ENCODE measurements around the gene MECR.
"Not testable (repeated sequence)": the region's sequence is repeated elsewhere in the genome, so short reads cannot be mapped to it uniquely, and the experiment has no call there.

Gene MECR

GRCh38 chr1:29224356-29224837 is 6.3 kb downstream of the MECR start:
- Histone ChIP-seq H3K4me3 (ENCODE audit: low read length) (no peak overlapping the region), H3K9ac (ENCODE audit: low read length) (no peak overlapping the region), H3K4me1 (ENCODE audit: control insufficient read depth, insufficient read depth, low read length) (no peaks in the 10 kb centered on the region), H3K27ac (ENCODE audit: low read depth, low read length) (no peak overlapping the region), H3K36me3 (ENCODE audit: control insufficient read depth, insufficient read depth, low read length) (no peaks in the 10 kb centered on the region), H3K27me3 (ENCODE audit: control insufficient read depth, insufficient read depth, low read length) (no peaks in the 10 kb centered on the region)

- H3K9ac ChIP-seq (ENCODE audit: low read length) = no peak overlapping the region
- no peak overlapping the region for H3K4me3 ChIP-seq (ENCODE audit: low read length)
- no peaks in the 10 kb centered on the region for H3K4me1 ChIP-seq (ENCODE audit: control insufficient read depth, insufficient read depth, low read length)
- no peak overlapping the region for H3K27ac ChIP-seq (ENCODE audit: low read depth, low read length)
- H3K27me3 ChIP-seq (ENCODE audit: control insufficient read depth, insufficient read depth, low read length) = no peaks in the 10 kb centered on the region
- H3K36me3 ChIP-seq (ENCODE audit: control insufficient read depth, insufficient read depth, low read length) = no peaks in the 10 kb centered on the region
Observed at GRCh38 chr1:29223521-29223920, 7.2 kb downstream of the MECR start.

GRCh38 chr1:29222686-29223085 is 8.0 kb downstream of the MECR start:
- H3K36me3 ChIP-seq (ENCODE audit: control insufficient read depth, insufficient read depth, low read length) = no peaks in the 10 kb centered on the region
- no peak overlapping the region for H3K4me3 ChIP-seq (ENCODE audit: low read length)
- no peak overlapping the region for H3K27ac ChIP-seq (ENCODE audit: low read depth, low read length)
- H3K27me3 ChIP-seq (ENCODE audit: control insufficient read depth, insufficient read depth, low read length) = no peaks in the 10 kb centered on the region
- H3K4me1 ChIP-seq (ENCODE audit: control insufficient read depth, insufficient read depth, low read length) = no peaks in the 10 kb centered on the region
- no peak overlapping the region for H3K9ac ChIP-seq (ENCODE audit: low read length)

GRCh38 chr1:29222260-29222659 is 8.5 kb downstream of the MECR start:
- H3K36me3 ChIP-seq (ENCODE audit: control insufficient read depth, insufficient read depth, low read length); H3K4me1 ChIP-seq (ENCODE audit: control insufficient read depth, insufficient read depth, low read length); H3K9ac ChIP-seq (ENCODE audit: low read length); H3K4me3 ChIP-seq (ENCODE audit: low read length); H3K27me3 ChIP-seq (ENCODE audit: control insufficient read depth, insufficient read depth, low read length); H3K27ac ChIP-seq (ENCODE audit: low read depth, low read length): not testable (repeated sequence)

GRCh38 chr1:29221296-29221695 is 9.4 kb downstream of the MECR start:
- Histone ChIP-seq H3K27me3 (ENCODE audit: control insufficient read depth, insufficient read depth, low read length) (no peaks in the 10 kb centered on the region), H3K4me1 (ENCODE audit: control insufficient read depth, insufficient read depth, low read length) (no peaks in the 10 kb centered on the region), H3K9ac (ENCODE audit: low read length) (no peak overlapping the region), H3K27ac (ENCODE audit: low read depth, low read length) (no peak overlapping the region), H3K4me3 (ENCODE audit: low read length) (no peak overlapping the region), H3K36me3 (ENCODE audit: control insufficient read depth, insufficient read depth, low read length) (no peaks in the 10 kb centered on the region)

GRCh38 chr1:29218223-29218622 is 12.5 kb downstream of the MECR start:
- Histone ChIP-seq H3K36me3 (ENCODE audit: control insufficient read depth, insufficient read depth, low read length) (peaks cover 3% of the 10 kb centered on the region), H3K27me3 (ENCODE audit: control insufficient read depth, insufficient read depth, low read length) (no peaks in the 10 kb centered on the region), H3K4me3 (ENCODE audit: low read length) (no peak overlapping the region), H3K4me1 (ENCODE audit: control insufficient read depth, insufficient read depth, low read length) (no peaks in the 10 kb centered on the region), H3K9ac (ENCODE audit: low read length) (no peak overlapping the region), H3K27ac (ENCODE audit: low read depth, low read length) (no peak overlapping the region)

GRCh38 chr1:29217633-29218032 is 13.1 kb downstream of the MECR start:
- H3K27ac ChIP-seq (ENCODE audit: low read depth, low read length) = no peak overlapping the region
- no peak overlapping the region for H3K4me3 ChIP-seq (ENCODE audit: low read length)
- H3K9ac ChIP-seq (ENCODE audit: low read length) = no peak overlapping the region
- H3K4me1 ChIP-seq (ENCODE audit: control insufficient read depth, insufficient read depth, low read length) = no peaks in the 10 kb centered on the region
- no peaks in the 10 kb centered on the region for H3K27me3 ChIP-seq (ENCODE audit: control insufficient read depth, insufficient read depth, low read length)
- H3K36me3 ChIP-seq (ENCODE audit: control insufficient read depth, insufficient read depth, low read length) = peaks cover 3% of the 10 kb centered on the region

- H3K27me3 ChIP-seq (ENCODE audit: control insufficient read depth, insufficient read depth, low read length) = no peaks in the 10 kb centered on the region
- no peak overlapping the region for H3K27ac ChIP-seq (ENCODE audit: low read depth, low read length)
- no peak overlapping the region for H3K9ac ChIP-seq (ENCODE audit: low read length)
- no peaks in the 10 kb centered on the region for H3K4me1 ChIP-seq (ENCODE audit: control insufficient read depth, insufficient read depth, low read length)
- peaks cover 3% of the 10 kb centered on the region for H3K36me3 ChIP-seq (ENCODE audit: control insufficient read depth, insufficient read depth, low read length)
- H3K4me3 ChIP-seq (ENCODE audit: low read length) = no peak overlapping the region
Observed at GRCh38 chr1:29213055-29213454, 17.7 kb downstream of the MECR start.

GRCh38 chr1:29211086-29212030 is 19.4 kb downstream of the MECR start:
- H3K4me1 ChIP-seq (ENCODE audit: control insufficient read depth, insufficient read depth, low read length) = no peaks in the 10 kb centered on the region
- no peak overlapping the region for H3K27ac ChIP-seq (ENCODE audit: low read depth, low read length)
- H3K9ac ChIP-seq (ENCODE audit: low read length) = no peak overlapping the region
- H3K36me3 ChIP-seq (ENCODE audit: control insufficient read depth, insufficient read depth, low read length) = peaks cover 4% of the 10 kb centered on the region
- H3K4me3 ChIP-seq (ENCODE audit: low read length) = no peak overlapping the region
- no peaks in the 10 kb centered on the region for H3K27me3 ChIP-seq (ENCODE audit: control insufficient read depth, insufficient read depth, low read length)

- Histone ChIP-seq H3K36me3 (ENCODE audit: control insufficient read depth, insufficient read depth, low read length) (peaks cover 5% of the 10 kb centered on the region), H3K27ac (ENCODE audit: low read depth, low read length) (no peak overlapping the region)
Observed at GRCh38 chr1:29210278-29211085, 20.3 kb downstream of the MECR start.

GRCh38 chr1:29209173-29209572 is 21.6 kb downstream of the MECR start:
- no peaks in the 10 kb centered on the region for H3K4me1 ChIP-seq (ENCODE audit: control insufficient read depth, insufficient read depth, low read length)
- no peak overlapping the region for H3K27ac ChIP-seq (ENCODE audit: low read depth, low read length)
- H3K4me3 ChIP-seq (ENCODE audit: low read length) = no peak overlapping the region
- no peak overlapping the region for H3K9ac ChIP-seq (ENCODE audit: low read length)
- H3K36me3 ChIP-seq (ENCODE audit: control insufficient read depth, insufficient read depth, low read length) = peaks cover 5% of the 10 kb centered on the region
- H3K27me3 ChIP-seq (ENCODE audit: control insufficient read depth, insufficient read depth, low read length) = no peaks in the 10 kb centered on the region

More at GRCh38 chr1:29210278-29211085, 20.3 kb downstream of the MECR start:
- Histone ChIP-seq H3K27me3 (ENCODE audit: control insufficient read depth, insufficient read depth, low read length) (no peaks in the 10 kb centered on the region), H3K9ac (ENCODE audit: low read length) (no peak overlapping the region), H3K4me3 (ENCODE audit: low read length) (no peak overlapping the region), H3K4me1 (ENCODE audit: control insufficient read depth, insufficient read depth, low read length) (no peaks in the 10 kb centered on the region)

- no peaks in the 10 kb centered on the region for H3K4me1 ChIP-seq (ENCODE audit: control insufficient read depth, insufficient read depth, low read length)
- H3K27me3 ChIP-seq (ENCODE audit: control insufficient read depth, insufficient read depth, low read length) = no peaks in the 10 kb centered on the region
- H3K9ac ChIP-seq (ENCODE audit: low read length) = no peak overlapping the region
- H3K27ac ChIP-seq (ENCODE audit: low read depth, low read length) = no peak overlapping the region
- H3K36me3 ChIP-seq (ENCODE audit: control insufficient read depth, insufficient read depth, low read length) = peaks cover 5% of the 10 kb centered on the region
- no peak overlapping the region for H3K4me3 ChIP-seq (ENCODE audit: low read length)
Observed at GRCh38 chr1:29208442-29208841, 22.3 kb downstream of the MECR start.

Data from rectal smooth muscle tissue (tissue), 1 donor.